Naive thymus-derived CD8-positive, alpha-beta T cell (primary cell): ENCODE data around the gene E2F2. TPM values are rescaled to one million over a fixed set of nuclear protein-coding genes. Genes with fewer than 3 reads are reported as not detected.

Experiments
- ATAC-seq, 2 donors: fragments of 150-1000 bp; cut with Tn5 transposase in 1 of 2; sonication (Bioruptor Pico), chemical (Tn5 transposase) in 1 of 2; 1 replicate in 1 of 2; 2 replicates in 1 of 2; pipeline ENCODE4 v1.10.0; 2021; ENCODE audit warnings: mild to moderate bottlenecking in 2 of 2, moderate library complexity in 2 of 2
- POLR2A ChIA-PET: fragments of 350-600 bp; sonication (Branson Sonifier 250); formaldehyde crosslinking; loops from one replicate; lab custom pipeline; 2021; ENCODE audit warnings: antibody characterized with exemption; lab: Charles Lee
- DNase-seq, 10 donors: peaks; one replicate each; pipeline versions ENCODE4 v3.0.0 to v3.0.0-alpha.2; 2020 to 2022
- H3K27ac Mint-ChIP-seq, 10 donors: one replicate each; pipeline ENCODE4 v1.8.0; 2020 to 2022; ENCODE audit warnings: mild to moderate bottlenecking in 10 of 10, mixed read lengths in 10 of 10, moderate library complexity in 4 of 10, inconsistent platforms in 1 of 10
- H3K27me3 Mint-ChIP-seq, 5 donors: one replicate each; pipeline ENCODE4 v1.8.0; 2021 to 2022; ENCODE audit warnings: mixed read lengths in 5 of 5
- H3K36me3 Mint-ChIP-seq, 3 donors: one replicate each; pipeline ENCODE4 v1.8.0; 2020 to 2022; ENCODE audit warnings: mixed read lengths in 3 of 3, mild to moderate bottlenecking in 2 of 3, inconsistent platforms in 1 of 3
- H3K4me1 Mint-ChIP-seq, 4 donors: one replicate each; pipeline ENCODE4 v1.8.0; 2021 to 2022; ENCODE audit warnings: mixed read lengths in 4 of 4
- H3K4me3 Mint-ChIP-seq, 10 donors: one replicate each; pipeline ENCODE4 v1.8.0; 2020 to 2022; ENCODE audit warnings: mild to moderate bottlenecking in 10 of 10, mixed read lengths in 10 of 10, moderate library complexity in 6 of 10, inconsistent platforms in 1 of 10
- H3K9me3 Mint-ChIP-seq, 9 donors: one replicate each; pipeline ENCODE4 v1.8.0; 2020 to 2022; ENCODE audit warnings: mixed read lengths in 9 of 9, mild to moderate bottlenecking in 3 of 9, inconsistent platforms in 1 of 9, moderate library complexity in 1 of 9
- polyA plus RNA-seq, 3 donors: library from polyadenylated mRNA; unstranded; fragments of 300-500 nt; fragmentation: Illumina TruSeq; gene quantifications; one replicate each; pipeline ENCODE4 v1.2.3, GENCODE V29; 2021
- total RNA-seq, 8 experiments: library from RNA in 2 of 8; stranded (reverse) in 2 of 8; gene quantifications; one replicate each; pipeline ENCODE4 v1.2.3 and lab custom pipeline; 2021 to 2026

The E2F2 gene
- total and polyA plus RNA-seq, 5 experiments from 2014 or later: 0.05 to 0.14 (median 0.12) TPM; not detected in 1

DNA sequence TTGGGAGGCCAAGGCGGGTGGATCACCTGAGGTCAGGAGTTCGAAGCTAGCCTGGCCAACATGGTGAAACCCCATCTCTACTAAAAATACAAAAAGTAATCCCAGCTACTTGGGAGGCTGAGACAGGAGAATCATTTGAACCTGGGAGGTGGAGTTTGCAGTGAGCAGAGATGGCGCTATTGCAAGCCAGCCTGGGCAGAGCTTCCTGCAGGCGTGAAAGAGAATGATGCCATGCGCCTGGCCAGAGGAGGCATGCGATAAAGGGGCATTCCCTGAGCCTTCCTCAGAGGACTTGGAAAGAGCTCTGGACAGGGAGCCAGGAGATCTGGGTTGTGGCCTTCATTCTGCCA is 3.2 kb downstream of the E2F2 start:
- Mint-ChIP-seq H3K9me3 (no peaks in the 10 kb centered on the region), H3K4me1 (peaks cover 24 to 90% (median 79%) of the 10 kb centered on the region in 4 donors), H3K27me3 (peaks cover 0 to 4% (median 0%) of the 10 kb centered on the region in 5 donors), H3K27ac (peak overlapping the region in 6 of 10 donors; percentile 43 to 85 (median 74)), H3K36me3 (no peaks in the 10 kb centered on the region), H3K4me3 (peak overlapping the region; percentile 55 to 79 (median 66))
- ATAC-seq (peak; percentile 7 to 22), DNase-seq (no peak)
- POLR2A ChIA-PET: interaction anchor here (0.7 to 3.7 kb wide), 10 partner anchors 9 to 184 kb away, joined by 3 to 19 read pairs (median 6); partner anchors contain the start of gene HNRNPR

- Mint-ChIP-seq H3K4me3 (peak overlapping the region in 7 of 10 donors; percentile 24 to 75 (median 65)), H3K4me1 (peaks cover 23 to 92% (median 80%) of the 10 kb centered on the region in 4 donors), H3K27ac (peak overlapping the region in 2 of 10 donors; percentile 85 to 90), H3K36me3 (no peaks in the 10 kb centered on the region), H3K9me3 (no peaks in the 10 kb centered on the region), H3K27me3 (peaks cover 0 to 4% (median 0%) of the 10 kb centered on the region in 5 donors)
- POLR2A ChIA-PET: interaction anchor here (0.5 to 2.5 kb wide), 9 partner anchors 10 to 183 kb away, joined by 3 to 14 read pairs (median 5); partner anchors contain the start of gene HNRNPR
- DNase-seq (no peak), ATAC-seq (no peak)
Observed at GRCh38 chr1:23527366-23527765, 3.7 kb downstream of the E2F2 start.

DNA sequence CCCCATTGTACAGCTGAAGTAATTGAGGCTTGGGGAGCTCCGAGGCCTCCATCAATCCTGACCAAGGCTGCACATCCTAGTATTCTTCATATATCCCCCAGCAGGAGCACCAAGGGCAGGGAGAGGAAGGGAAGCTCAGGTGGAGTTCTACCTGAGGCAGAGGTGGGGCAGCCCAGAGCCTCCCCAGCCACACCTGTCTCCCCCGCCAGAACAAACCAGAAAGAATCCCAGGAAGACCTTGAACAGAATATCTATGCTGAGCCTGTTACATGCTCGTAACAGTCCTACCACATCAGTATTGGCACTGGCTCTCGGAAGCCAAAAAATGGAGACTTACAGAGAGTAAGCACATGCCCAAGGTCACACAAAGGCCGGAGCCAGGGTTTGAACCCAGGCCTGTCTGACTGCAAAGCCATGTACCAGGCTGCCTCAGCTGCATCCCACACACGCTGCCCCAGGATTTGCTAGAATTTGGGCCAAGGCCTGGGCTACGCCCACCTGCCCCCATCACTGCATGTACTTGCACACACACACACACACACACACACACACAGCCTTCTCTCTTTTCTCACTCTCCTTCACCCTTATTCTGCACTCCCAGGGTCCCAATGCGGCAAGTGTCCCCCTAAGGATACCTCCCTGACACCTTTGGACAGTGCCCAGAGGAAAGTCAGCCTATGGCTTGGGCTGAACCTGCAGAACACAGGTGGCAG is 4.5 kb downstream of the E2F2 start:
- Mint-ChIP-seq H3K4me1 (peaks cover 26 to 85% (median 73%) of the 10 kb centered on the region in 4 donors), H3K27me3 (peaks cover 0 to 4% (median 0%) of the 10 kb centered on the region in 5 donors), H3K27ac (peak overlapping the region; percentile 29 to 90 (median 74)), H3K9me3 (no peaks in the 10 kb centered on the region), H3K4me3 (peak overlapping the region; percentile 8 to 79 (median 72)), H3K36me3 (no peaks in the 10 kb centered on the region)
- ATAC-seq: no peak
- POLR2A ChIA-PET: interaction anchor here (0.6 to 2.2 kb wide), 5 partner anchors 8 to 1074 kb away, joined by 3 to 13 read pairs (median 3); partner anchors contain the start of gene HNRNPR
- DNase-seq: no peak

GRCh38 chr1:23525558-23526250 is 5.3 kb downstream of the E2F2 start:
- Mint-ChIP-seq H3K27ac (peak overlapping the region; percentile 53 to 92 (median 84)), H3K4me1 (peaks cover 26 to 79% (median 67%) of the 10 kb centered on the region in 4 donors), H3K36me3 (no peaks in the 10 kb centered on the region), H3K9me3 (no peaks in the 10 kb centered on the region), H3K27me3 (peaks cover 0 to 4% (median 0%) of the 10 kb centered on the region in 5 donors), H3K4me3 (peak overlapping the region; percentile 8 to 79 (median 72))
- POLR2A ChIA-PET: interaction anchor here (0.6 to 2.2 kb wide), 5 partner anchors 8 to 1073 kb away, joined by 3 to 13 read pairs (median 3); no protein-coding TSS in a partner anchor
- DNase-seq: no peak
- no peak for ATAC-seq

DNA sequence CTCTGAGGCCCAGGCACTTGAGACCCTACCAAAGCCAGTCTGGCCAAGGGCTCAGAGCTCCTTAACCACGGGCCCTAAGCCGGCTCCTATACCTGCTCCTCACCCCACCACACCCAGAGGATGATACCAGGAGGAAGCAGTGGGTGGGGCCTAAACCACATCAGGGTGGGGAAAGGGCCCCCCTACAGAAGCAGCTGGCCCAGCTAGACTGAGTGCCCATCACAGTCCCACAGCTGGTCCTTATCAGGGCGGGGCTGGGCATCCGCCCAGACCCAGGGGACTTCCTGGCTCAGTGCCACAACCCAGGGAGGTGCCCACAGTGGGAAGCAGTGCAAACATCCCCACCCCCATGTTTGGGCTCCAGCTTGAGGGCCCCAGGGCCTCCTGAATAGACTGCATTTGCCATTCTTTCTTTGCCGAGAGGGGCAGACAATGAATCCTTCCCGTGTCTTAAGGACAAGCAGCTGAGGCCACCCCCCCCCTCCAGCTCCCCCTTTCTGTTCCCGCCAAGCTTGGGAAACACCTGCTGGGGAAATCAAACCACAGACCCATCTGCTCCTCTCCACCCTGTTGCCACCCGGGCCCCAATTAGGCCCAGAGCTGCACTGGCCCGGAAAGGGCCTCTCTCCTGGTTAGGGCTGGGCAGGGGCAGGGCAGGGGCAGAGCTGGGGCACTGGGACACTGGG is 6.2 kb downstream of the E2F2 start:
- Mint-ChIP-seq H3K9me3 (no peaks in the 10 kb centered on the region), H3K27ac (peak overlapping the region in 9 of 10 donors; percentile 27 to 91 (median 79)), H3K4me3 (peak overlapping the region; percentile 24 to 79 (median 68)), H3K36me3 (no peaks in the 10 kb centered on the region), H3K4me1 (peaks cover 26 to 74% (median 62%) of the 10 kb centered on the region in 4 donors), H3K27me3 (peaks cover 0 to under 1% (median 0%) of the 10 kb centered on the region in 5 donors)
- ATAC-seq: peak; percentile 51 to 65
- DNase-seq: peak in 4 of 10 donors; percentile 14 to 36 (median 31)
- POLR2A ChIA-PET: interaction anchor here (0.5 to 2.2 kb wide), 5 partner anchors 17 to 182 kb away, joined by 3 to 13 read pairs (median 3); no protein-coding TSS in a partner anchor

DNA sequence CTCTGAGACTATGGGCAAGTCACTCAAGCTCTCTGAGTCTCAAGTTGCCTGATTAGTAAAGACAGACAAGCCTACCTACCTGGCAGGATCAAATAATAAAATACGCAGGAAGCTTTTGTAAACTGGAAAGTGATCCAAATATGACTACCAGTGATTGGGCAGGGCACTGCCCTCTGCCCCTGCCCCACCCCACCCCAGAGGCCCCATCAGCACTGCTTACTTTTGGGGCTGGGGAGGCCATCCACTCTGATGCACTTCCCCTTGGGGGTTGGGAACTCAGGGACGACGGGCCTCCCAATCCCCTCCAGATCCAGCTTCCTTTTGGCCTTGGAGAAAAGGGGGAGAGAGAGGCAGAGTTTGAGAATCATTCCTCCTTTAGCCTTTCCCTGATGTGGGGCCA is 6.9 kb downstream of the E2F2 start:
- POLR2A ChIA-PET: interaction anchor here (0.5 to 2.2 kb wide), 4 partner anchors 9 to 37 kb away, joined by 3 to 14 read pairs (median 8); no protein-coding TSS in a partner anchor
- Mint-ChIP-seq H3K4me3 (peak overlapping the region in 2 of 10 donors; percentile 52 to 73), H3K9me3 (no peaks in the 10 kb centered on the region), H3K36me3 (no peaks in the 10 kb centered on the region), H3K27me3 (no peaks in the 10 kb centered on the region), H3K27ac (peak overlapping the region in 4 of 10 donors; percentile 37 to 79 (median 54)), H3K4me1 (peaks cover 23 to 67% (median 55%) of the 10 kb centered on the region in 4 donors)
- DNase-seq (no peak), ATAC-seq (no peak)

GRCh38 chr1:23522244-23522982 is 8.6 kb downstream of the E2F2 start:
- Mint-ChIP-seq H3K36me3 (no peaks in the 10 kb centered on the region), H3K27ac (peak overlapping the region in 6 of 10 donors; percentile 41 to 78 (median 52)), H3K4me3 (no peak overlapping the region), H3K9me3 (no peaks in the 10 kb centered on the region), H3K27me3 (no peaks in the 10 kb centered on the region), H3K4me1 (peaks cover 17 to 49% (median 38%) of the 10 kb centered on the region in 4 donors)
- POLR2A ChIA-PET: no interaction called here
- no peak for ATAC-seq
- DNase-seq: no peak

DNA sequence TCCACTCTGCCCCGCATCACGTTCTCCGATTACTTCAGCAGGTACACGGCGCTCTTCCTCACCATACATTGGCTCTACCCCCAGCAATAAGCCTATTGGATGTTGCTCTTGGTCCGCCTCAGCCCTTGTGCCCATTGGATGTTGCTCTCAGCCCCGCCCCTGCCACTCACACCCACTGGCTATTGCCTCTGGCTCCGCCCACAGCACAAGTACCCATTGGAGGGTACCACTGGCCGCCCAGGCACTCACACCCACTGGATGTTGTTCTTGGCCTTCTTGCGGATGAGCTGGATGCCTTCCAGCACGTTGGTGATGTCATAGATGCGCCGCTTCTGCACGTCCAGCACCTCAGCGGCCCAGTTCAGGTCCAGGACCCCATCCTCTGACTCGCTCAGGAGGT is 9.4 kb downstream of the E2F2 start:
- no peaks in the 10 kb centered on the region for H3K9me3 Mint-ChIP-seq
- POLR2A ChIA-PET: no interaction called here
- H3K27me3 Mint-ChIP-seq: no peaks in the 10 kb centered on the region
- H3K27ac Mint-ChIP-seq: peak overlapping the region in 3 of 10 donors; percentile 27 to 71 (median 57)
- no peak overlapping the region for H3K4me3 Mint-ChIP-seq
- no peak for ATAC-seq
- no peak for DNase-seq
- no peaks in the 10 kb centered on the region for H3K36me3 Mint-ChIP-seq
- peaks cover 14 to 41% (median 30%) of the 10 kb centered on the region in 4 donors for H3K4me1 Mint-ChIP-seq

DNA sequence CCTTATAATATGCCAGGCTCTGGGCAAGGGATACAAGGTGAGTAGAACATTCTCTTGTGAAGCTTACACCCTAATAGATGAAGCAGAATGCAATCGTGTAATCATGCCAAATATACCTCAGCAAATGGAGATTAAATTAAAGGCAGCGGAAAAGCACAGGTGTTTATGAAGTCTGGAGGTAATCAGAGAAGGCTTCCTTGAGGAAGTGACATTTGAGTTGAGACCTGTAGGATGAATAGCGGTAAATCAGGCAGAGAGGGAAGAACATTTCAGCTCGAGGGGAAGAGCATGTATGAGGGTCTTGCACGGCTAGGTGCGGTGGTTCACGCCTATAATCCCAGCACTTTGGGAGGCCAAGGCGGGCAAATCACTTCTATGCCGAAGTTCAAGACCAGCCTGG is 13.5 kb downstream of the E2F2 start:
- DNase-seq: no peak
- H3K9me3 Mint-ChIP-seq: no peaks in the 10 kb centered on the region
- H3K27ac Mint-ChIP-seq: no peak overlapping the region
- no peak for ATAC-seq
- H3K36me3 Mint-ChIP-seq: no peaks in the 10 kb centered on the region
- POLR2A ChIA-PET: interaction anchor here (1.2 kb wide), 1 partner anchor 9 kb away, joined by 3 read pairs; no protein-coding TSS in a partner anchor
- H3K27me3 Mint-ChIP-seq: no peaks in the 10 kb centered on the region
- H3K4me1 Mint-ChIP-seq: peaks cover 0 to 4% (median 4%) of the 10 kb centered on the region in 4 donors
- H3K4me3 Mint-ChIP-seq: no peak overlapping the region

DNA sequence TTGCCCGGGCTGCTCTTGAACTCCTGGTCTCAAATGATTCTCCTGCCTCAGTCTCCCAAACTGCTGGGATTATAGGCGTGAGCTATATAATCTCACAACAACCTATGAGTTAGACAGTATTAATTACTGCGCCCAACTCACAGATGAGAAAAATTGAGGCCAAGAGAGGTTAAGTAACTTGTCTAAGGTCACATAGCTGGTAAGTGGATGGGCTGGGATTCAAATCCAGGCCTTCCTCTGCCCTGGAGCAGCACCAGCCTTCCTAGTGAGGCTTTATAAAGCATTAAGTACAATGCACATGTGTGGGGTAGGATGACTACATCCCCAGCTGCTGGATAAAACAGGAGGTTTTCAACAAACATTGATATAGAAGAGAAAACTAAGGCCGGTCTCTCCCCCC is 15.1 kb downstream of the E2F2 start:
- ATAC-seq (no peak), DNase-seq (no peak)
- POLR2A ChIA-PET: interaction anchor here (0.5 to 1.7 kb wide), 4 partner anchors 8 to 16 kb away, joined by 3 to 5 read pairs (median 4); no protein-coding TSS in a partner anchor
- Mint-ChIP-seq H3K27me3 (no peaks in the 10 kb centered on the region), H3K9me3 (no peaks in the 10 kb centered on the region), H3K4me1 (peaks cover 0 to 2% (median 0%) of the 10 kb centered on the region in 4 donors), H3K36me3 (no peaks in the 10 kb centered on the region), H3K27ac (peak overlapping the region in 1 of 10 donors; percentile 37), H3K4me3 (no peak overlapping the region)

- no peaks in the 10 kb centered on the region for H3K27me3 Mint-ChIP-seq
- POLR2A ChIA-PET: interaction anchor here (0.7 to 1.5 kb wide), 3 partner anchors 13 to 18 kb away, joined by 3 to 4 read pairs (median 4); no protein-coding TSS in a partner anchor
Observed at GRCh38 chr1:23514111-23514679, 16.8 kb downstream of the E2F2 start.

More at GRCh38 chr1:23514111-23514679, 16.8 kb downstream of the E2F2 start:
- no peak overlapping the region for H3K4me3 Mint-ChIP-seq
- no peaks in the 10 kb centered on the region for H3K36me3 Mint-ChIP-seq
- H3K27ac Mint-ChIP-seq: peak overlapping the region in 1 of 10 donors; percentile 28
- no peaks in the 10 kb centered on the region for H3K4me1 Mint-ChIP-seq
- H3K9me3 Mint-ChIP-seq: no peaks in the 10 kb centered on the region
- no peak for DNase-seq
- ATAC-seq: no peak
